T-helper 9 cell (primary cell): ENCODE data around the gene RACGAP1.

Experiments used
- DNase-seq: peaks from one replicate; pipeline ENCODE4 v3.0.0-alpha.2; 2020

RACGAP1 gene

DNA sequence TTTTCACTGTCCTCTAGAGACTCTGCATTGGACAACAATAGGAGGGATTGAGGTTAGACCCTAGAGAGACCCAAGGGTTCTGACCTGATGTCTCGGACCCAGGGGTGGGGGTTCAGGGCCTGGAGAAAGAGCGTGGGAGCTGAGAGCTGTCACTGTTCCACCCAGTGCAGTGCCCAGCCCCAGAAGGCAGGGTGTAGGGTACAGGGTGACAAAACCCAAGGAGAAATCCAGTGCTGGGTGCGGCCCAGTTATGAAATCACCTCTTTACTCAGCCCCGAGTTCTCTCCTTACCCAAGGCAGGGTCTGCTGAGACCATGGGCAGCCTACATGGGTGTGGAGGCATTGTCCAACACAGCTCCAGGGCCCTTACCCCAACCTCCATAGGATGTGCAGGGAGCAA is 72.1 kb downstream of the RACGAP1 start:
- DNase-seq: no peak

GRCh38 chr12:49952391-49953055 is 72.8 kb downstream of the RACGAP1 start:
- DNase-seq: no peak

DNA sequence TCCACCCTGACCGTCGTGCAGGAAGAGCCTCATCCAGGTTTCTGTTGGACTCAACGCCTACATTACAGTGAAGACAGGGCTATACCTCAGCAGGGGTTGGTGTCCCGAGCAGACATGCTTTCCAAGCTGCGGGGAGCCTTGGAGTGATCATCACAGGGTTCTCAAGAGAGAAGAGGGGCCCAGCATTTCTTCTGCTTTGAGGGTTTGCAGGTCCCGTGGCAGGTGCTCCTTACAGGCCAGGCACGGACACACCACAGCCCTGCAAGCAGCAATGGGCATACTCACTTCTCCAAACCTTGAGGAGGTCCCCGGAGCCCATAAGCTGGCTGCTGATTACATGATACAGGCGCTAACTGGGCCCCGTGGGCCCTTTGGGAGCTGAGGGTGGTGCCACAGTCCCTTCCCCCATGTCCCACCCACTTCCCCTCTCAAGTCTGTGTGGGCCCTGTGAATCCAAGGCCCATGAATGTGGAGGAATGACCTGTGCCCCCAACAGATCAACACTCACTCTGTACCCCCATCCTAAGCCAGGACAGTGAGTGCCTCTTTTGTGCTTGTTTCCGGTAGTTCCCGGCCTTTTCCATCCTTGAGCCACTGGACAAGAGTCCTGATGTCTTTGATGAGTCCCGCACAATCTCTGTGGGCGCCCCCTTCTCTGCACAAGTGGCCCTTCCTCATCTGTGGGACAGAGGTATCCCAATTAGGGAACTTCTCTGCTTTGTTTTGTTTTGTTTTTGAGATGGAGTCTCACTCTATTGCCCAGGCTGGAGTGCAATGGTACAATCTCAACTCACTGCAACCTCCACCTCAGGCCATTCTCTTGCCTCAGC is 73.7 kb downstream of the RACGAP1 start:
- DNase-seq: no peak

GRCh38 chr12:49950273-49951251 is 74.7 kb downstream of the RACGAP1 start, which contains the start of gene AQP2:
AQP2 (plus strand) TSS chr12:49950737; CDS start chr12:49950831, 94 bp downstream.
- DNase-seq: no peak

DNA sequence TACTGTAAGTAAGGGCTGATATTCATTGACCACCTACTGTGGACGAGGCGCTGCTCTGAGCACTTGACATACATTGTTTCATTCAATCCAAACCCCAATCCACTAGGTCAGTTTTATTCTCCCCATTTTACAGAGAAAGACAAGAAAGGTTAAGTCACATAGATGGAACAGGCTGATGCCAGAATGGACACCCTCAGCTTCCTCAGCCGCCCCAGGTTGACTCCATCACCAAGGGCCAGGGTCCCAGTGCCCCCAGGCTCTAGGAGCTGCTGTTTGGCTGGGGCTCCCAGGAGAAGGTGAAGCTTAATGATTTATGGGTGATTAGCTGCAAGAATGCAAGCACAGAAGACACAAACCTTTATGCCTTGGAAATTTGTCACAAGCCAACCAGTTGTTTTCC is 75.4 kb downstream of the RACGAP1 start:
- DNase-seq: no peak

DNA sequence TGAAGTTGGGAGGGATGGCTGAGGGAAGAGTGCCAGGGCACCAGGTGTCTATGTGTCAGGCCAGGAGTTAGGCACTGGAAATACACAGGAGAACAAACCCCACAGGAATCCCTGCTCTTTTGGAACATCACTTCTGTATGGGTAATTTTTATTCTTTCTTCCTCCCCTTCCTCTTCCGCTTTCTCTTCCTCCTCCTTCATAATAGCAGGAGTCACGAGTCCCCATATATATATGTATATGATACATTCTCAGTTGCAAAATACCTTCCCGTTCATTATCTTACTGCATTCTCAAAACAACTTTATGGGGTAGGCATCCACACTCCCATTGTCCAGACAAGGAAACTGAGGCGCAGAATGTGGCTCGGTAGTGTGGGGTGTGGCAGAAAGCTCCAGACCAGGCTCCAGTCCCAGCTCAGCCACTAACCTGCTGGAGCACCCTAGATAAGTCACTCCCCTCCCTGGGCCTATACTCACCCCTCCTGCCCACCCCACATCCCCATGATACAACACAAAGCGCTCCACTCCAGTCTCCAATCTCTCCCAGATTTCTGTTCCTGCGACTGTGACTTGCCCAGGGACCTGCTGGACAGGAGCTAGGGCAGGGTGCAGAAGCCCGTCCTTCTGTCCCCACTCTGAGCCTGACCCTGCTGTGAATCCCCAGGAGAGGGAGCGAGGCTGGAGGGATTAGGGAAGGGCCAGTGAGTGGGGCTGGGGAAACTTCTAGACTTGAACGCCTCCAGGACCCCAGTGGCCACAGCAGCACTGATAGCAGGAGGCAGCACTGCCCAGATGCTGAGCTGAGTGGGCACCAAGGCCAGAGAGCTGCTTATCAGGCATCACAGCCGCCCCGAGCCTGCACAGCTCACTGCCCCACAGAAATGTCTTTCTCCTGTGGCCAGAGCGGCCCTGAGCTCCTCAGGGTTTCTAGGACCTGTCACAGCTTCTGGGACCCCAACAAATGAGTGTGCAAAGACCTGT is 76.1 kb downstream of the RACGAP1 start:
- no peak for DNase-seq

DNA sequence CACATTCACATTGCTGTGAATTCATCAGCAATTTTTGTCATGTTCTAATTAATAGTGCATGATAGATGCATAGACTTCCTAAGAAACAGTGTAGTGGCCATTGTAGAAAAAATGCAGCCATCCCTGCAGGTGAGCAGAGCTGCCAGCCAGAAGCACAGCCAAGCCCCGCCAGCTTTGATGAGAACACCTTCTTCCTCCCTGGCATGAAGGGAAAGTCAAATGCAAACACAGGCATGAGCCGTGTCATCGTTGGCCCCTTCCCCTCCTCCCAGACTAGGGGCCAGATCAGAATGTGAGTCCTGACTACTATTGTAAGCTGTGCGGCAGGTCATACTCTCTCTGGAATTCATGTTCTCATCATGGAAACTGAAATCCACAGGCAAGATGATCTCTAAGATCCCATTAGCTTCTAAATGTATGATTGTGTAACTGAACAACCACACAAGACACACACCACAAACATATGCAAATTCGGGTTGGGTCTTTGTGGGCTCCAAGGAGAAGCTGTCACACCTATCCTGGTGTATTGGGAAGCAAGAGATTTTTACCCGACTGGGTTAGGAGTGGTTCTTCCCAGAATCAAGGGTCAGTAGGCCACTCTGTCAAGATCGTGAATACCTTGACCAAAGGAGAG is 77.6 kb downstream of the RACGAP1 start:
- no peak for DNase-seq

- DNase-seq: no peak
Observed at GRCh38 chr12:49946497-49946896, 78.8 kb downstream of the RACGAP1 start.

GRCh38 chr12:49946086-49946485 is 79.2 kb downstream of the RACGAP1 start:
- DNase-seq: no peak

DNA sequence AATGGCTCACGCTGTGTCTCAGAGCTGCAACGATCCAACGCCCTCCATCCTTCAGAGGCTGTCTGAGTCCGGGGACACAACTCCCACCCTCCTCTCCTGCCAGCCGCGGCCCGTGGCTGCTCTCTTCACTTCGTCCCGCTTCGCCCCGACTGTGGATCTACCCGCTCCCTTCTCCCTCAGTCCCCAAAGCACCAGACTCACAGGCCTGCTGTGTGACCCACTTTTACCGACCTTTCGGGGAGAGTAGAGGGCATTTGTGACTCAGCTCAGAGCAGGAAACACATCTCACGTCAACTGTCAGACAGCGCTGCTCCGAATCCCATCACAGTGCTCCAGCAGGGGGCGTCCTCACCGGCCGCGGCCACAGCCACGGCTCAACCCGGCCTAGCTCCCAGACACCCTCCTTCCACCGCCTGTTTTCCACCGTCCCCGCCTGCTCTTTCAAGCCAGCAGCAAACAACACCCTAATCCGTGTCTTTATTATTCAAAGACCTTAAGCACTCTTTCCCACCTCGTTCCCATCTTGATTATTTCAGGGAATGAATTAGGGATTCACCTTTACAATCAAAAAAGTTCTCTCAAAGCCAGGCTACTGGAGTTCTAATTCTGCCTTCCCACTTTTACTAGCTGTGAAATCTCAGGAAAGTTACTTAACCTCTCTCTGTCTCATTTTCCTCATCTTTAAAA is 79.8 kb downstream of the RACGAP1 start:
- DNase-seq: peak; percentile 76

DNA sequence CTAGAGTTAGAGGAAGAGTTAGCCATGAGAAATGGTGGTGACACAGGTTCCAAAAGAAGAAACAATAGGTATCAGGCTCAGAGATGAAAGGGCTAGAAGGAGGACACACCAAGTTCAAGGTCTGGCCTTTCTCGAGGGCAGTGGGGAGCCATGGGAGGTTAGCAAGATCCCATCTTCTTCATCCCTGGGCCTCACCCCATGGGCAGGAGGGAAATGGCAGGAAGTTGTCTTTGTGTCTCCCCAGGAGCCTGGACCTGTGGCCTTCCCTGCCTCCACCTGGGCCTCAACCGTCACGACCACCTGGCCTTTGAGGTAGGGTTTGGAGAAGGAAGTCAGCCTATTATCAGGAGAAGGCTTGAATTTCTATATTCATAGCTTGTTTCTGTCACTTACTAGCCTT is 80.6 kb downstream of the RACGAP1 start:
- DNase-seq: no peak

DNA sequence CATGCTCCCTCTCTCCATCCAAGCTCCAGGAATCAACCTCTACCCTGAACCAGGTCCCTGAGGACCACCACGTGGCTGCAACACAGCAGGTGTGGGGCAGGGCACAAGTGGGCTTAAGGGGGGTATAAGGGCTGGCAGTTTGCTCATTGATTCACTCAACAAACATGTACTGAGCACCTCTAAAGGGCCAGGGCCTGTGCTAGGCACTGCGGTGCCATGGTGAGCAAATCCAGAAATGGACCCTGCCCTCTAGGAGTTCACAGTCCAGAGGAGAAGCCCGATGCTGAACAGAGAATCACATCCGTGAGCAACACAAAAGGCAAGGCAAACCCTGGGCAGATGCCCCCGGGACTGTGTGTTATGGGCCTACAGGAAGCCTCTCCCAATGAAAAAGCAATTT is 81.2 kb downstream of the RACGAP1 start:
- DNase-seq: no peak

DNA sequence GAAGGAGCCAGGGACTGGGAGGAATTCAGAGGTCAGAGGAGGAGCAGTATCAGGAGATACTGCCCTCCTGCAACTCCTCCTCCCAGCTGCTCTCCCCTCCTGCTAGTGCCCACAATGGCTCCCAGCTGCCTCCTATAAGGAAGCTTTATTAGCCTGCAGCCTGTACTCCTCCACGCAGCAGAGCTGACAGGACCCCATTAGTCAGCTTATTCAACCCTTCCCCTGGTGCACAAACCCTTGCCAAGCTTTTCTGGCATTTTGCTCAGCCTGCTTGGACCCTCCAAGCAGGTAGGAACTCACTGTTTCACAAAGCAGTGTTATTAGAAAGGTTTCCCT is 81.7 kb downstream of the RACGAP1 start:
- DNase-seq: no peak

DNA sequence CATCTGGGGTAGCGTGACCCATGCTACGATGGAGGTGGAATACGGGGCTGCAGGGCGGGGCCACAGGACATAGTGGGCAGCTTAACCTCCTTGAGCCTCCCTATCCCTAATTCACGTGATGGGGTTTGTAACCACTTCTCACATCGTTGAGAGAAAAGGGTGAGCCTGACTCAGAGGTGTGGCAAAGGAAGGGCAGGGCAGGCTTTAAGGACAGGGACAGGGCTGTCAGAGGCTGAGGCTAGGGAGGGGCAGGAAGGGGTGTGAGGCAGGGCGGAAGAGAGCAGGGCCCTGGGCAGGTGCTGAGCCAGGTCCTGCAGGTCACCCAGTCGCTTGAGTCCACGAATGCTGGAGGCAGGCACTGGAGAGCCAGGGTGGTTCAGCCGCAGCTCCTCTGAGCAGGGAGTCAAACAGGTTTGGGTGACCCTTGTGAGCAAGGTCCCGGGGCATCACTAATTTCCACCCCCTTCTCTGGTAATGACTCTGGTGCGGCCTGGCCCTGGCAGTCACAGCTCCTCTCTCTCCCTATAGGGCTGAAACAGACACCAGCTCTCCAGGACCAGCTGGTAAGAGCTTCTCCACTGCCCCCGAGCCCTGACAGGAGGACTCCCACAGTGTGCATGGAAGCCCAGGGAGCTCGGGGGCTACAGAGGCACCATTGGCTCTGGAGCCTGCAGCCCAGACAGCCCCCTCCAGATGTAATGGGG is 82.2 kb downstream of the RACGAP1 start:
- no peak for DNase-seq

- DNase-seq: no peak
Observed at GRCh38 chr12:49942512-49942893, 82.8 kb downstream of the RACGAP1 start.

DNA sequence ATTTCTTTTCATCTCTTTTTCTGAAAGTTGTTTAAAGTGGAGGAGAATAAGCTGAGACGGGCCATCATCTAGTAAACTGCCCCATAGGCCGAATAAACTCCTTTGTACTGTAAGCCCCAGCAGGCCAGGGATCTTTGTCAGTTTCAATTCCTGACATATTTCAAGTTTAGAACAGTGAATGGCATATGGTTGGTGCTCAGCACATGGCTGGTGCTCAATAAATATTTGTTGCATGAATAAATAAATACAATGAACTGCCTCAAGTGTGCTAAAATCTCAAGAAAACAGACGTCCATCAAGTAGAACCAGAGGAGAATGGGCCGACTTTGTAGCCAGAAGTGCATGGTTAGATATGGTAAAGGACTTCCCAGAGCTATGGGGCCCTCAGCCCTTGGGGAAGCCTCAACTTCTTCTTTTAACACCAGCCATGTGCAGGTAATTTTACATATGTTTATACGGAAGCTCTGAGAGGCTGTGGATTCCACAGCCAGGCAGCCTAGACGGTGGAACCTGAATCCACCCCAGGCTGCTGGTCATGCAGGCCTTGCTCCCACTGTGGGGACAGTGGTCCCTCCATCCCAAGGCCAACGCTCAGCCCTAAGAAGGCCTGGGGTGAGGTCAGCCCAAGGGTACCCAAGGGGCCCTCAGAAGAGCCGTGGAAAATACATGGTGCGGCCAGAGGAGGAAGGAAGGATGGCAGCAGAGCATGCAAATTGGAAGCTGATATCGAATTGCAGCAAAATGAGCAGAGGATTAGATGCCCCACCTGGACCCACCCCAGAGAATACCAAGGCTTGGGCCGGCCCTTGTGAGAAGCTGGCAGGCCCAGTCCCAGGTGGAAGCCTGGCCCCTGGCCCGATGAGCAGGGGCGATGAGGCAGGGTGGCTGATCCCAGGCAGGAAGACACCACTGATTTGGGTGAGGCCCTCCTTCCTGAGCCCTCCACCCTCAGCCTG is 83.5 kb downstream of the RACGAP1 start:
- no peak for DNase-seq

GRCh38 chr12:49939707-49940106 is 85.6 kb downstream of the RACGAP1 start:
- no peak for DNase-seq

DNA sequence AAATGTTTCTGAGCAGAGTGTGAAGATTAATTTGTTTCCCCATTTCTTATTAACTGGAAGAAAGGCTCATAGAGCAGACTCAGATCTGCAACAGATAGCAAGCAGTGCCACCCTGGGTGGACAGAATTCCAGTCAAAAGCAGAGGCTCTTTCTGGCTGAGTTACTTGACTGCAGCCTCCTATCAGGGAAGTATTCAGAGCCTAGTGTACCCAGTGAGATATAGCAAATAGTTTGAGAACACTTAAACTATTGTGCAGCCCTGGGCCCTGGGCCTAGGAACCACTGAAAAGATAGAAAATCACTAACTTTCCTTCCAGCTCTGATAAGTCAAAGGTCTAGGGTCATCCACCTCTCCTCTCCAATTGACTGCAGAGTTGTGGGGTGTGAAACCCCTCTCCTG is 86.0 kb downstream of the RACGAP1 start:
- no peak for DNase-seq
